Kidney (tissue), 14 donors: Measurements from ENCODE around the gene TBK1. TPM values are rescaled to one million over a fixed set of nuclear protein-coding genes. Genes with fewer than 3 reads are reported as not detected.

Experiments
- DNase-seq, 5 donors: peaks; one replicate each; pipeline ENCODE4 v3.0.0-alpha.2; 2013 to 2020
- FAIRE-seq: peaks from 2 replicates; lab custom pipeline; 2012; peaks lifted over from hg19 to GRCh38; lab: Jason Lieb, UNC
- H3K27ac ChIP-seq, 2 donors: one replicate each; pipeline ENCODE4 v1.7.0; 2013; ENCODE audit warnings: low read depth in 2 of 2, low read length in 2 of 2, inconsistent platforms in 1 of 2
- H3K27me3 ChIP-seq: one replicate; pipeline ENCODE4 v1.7.1; 2013; ENCODE audit warnings: low read length, inconsistent platforms; ENCODE audit not compliant: control insufficient read depth, insufficient read depth
- H3K36me3 ChIP-seq, 3 donors: one replicate each; pipeline versions ENCODE4 v1.7.0 to v1.7.1; 2013; ENCODE audit warnings: low read length in 3 of 3, control low read depth in 1 of 3, inconsistent platforms in 1 of 3; ENCODE audit not compliant: insufficient read depth in 3 of 3, control insufficient read depth in 2 of 3
- H3K4me1 ChIP-seq, 3 donors: one replicate each; pipeline versions ENCODE4 v1.7.0 to v1.7.1; 2013; ENCODE audit warnings: low read length in 3 of 3, inconsistent platforms in 1 of 3, low read depth in 1 of 3; ENCODE audit not compliant: control insufficient read depth in 2 of 3, insufficient read depth in 2 of 3
- H3K4me3 ChIP-seq, 3 donors: one replicate each; pipeline versions ENCODE4 v1.7.0 to v1.8.1; 2013; ENCODE audit warnings: low read length in 3 of 3, control low read depth in 1 of 3, inconsistent platforms in 1 of 3
- H3K9ac ChIP-seq, 3 donors: one replicate each; pipeline versions ENCODE4 v1.7.0 to v1.7.1; 2013; ENCODE audit warnings: low read length in 3 of 3, control low read depth in 1 of 3, inconsistent platforms in 1 of 3
- H3K9me3 ChIP-seq, 3 donors: one replicate each; pipeline versions ENCODE4 v1.7.0 to v1.7.1; 2013; ENCODE audit warnings: low read length in 3 of 3, control low read depth in 1 of 3, inconsistent platforms in 1 of 3; ENCODE audit not compliant: control insufficient read depth in 2 of 3, insufficient read depth in 1 of 3
- CTCF ChIP-seq: IDR thresholded peaks from 3 replicates; pipeline ENCODE4 v1.5.1; 2012; ENCODE audit warnings: mild to moderate bottlenecking, moderate library complexity, borderline replicate concordance; ENCODE audit not compliant: insufficient read depth; ENCODE audit errors: extremely low read depth
- intact Hi-C: fragments of 100-400 bp; cut with DNase I; formaldehyde crosslinking; loops from one replicate; pipeline ENCODE4 v1.11.1; 2022
- polyA plus RNA-seq: library from polyadenylated mRNA; stranded (reverse); fragments of 350-450 nt; fragmentation: Illumina TruSeq; extraction: RNeasy Lipid Tissue Mini Kit (QIAGEN cat#74804); gene quantifications from one replicate; pipeline ENCODE4 v1.2.3, GENCODE V29; 2014; ENCODE audit warnings: low read depth, low replicate concordance; ENCODE audit not compliant: insufficient read depth
- total RNA-seq: library from RNA; stranded (reverse); fragmentation: NEBNext Ultra II Directional; extraction: Animal tissue kit (Norgen Biotek cat#: 25700); gene quantifications from one replicate; pipeline ENCODE4 v1.2.1, GENCODE V29; 2021
- donor health status: control.
- donor health status: control.
- donor health status: control.
- donor health status: control.
- donor health status: control.
- donor health status: DM: yes; HTN: yes; CAD: no.
- donor health status: Normal renal cell carcinoma (clear cell type).

Gene TBK1
- total and polyA plus RNA-seq, 2 donors from 2014 or later: 9.7 to 21.7 TPM

GRCh38 chr12:64457923-64458322 is 6.0 kb downstream of the TBK1 start:
- no peaks in the 10 kb centered on the region for H3K9me3 ChIP-seq
- FAIRE-seq (no peak), DNase-seq (no peak)
- H3K9ac ChIP-seq: no peak overlapping the region
- no peak for TF ChIP-seq CTCF
- H3K4me1 ChIP-seq: peaks cover 3 to 11% (median 7%) of the 10 kb centered on the region in 3 donors
- H3K36me3 ChIP-seq: peaks cover 0 to 5% (median 0%) of the 10 kb centered on the region in 3 donors
- H3K27ac ChIP-seq: no peak overlapping the region
- no peak overlapping the region for H3K4me3 ChIP-seq
- no peaks in the 10 kb centered on the region for H3K27me3 ChIP-seq
- intact Hi-C loops: no loop called here

DNA sequence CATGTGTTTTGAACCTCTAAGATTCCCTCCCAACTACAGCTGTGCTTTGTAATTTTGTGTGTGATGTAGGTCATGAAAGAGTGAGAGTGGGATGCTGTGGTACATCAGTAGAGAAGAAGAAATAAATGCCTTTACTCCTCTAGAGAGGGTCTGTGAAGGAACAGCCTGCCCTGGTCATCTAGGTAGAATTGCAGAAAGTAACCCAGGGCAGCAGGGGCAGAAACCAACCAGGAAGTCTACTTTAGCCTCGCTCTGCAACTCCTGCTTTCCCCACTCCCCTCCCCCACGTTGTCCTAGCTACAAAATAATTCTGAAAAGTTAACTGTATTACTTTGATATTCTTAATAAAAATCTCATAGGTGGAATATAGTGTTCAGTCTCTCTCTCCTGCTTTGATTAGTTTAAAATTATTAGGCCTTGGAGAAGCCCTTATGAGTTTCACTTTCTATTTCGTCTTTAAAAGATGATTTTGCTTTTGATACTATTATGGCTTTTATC is 7.5 kb downstream of the TBK1 start:
- intact Hi-C loops: no loop called here
- Histone ChIP-seq H3K27ac (peak overlapping the region in 1 of 2 donors; percentile 40), H3K27me3 (no peaks in the 10 kb centered on the region), H3K36me3 (peaks cover 0 to 5% (median under 1%) of the 10 kb centered on the region in 3 donors), H3K4me3 (peak overlapping the region in 2 of 3 donors; percentile 35 to 39), H3K4me1 (peaks cover 0 to 9% (median 7%) of the 10 kb centered on the region in 3 donors), H3K9ac (peak overlapping the region in 1 of 3 donors; percentile 43), H3K9me3 (no peaks in the 10 kb centered on the region)
- no peak for TF ChIP-seq CTCF
- FAIRE-seq (no peak), DNase-seq (no peak)

- FAIRE-seq: no peak
- DNase-seq: peak in 1 of 5 donors; percentile 12
- peak overlapping the region in 1 of 3 donors; percentile 10 for H3K9ac ChIP-seq
- no peaks in the 10 kb centered on the region for H3K27me3 ChIP-seq
- no peak overlapping the region for H3K4me3 ChIP-seq
- intact Hi-C loops: no loop called here
- H3K36me3 ChIP-seq: peaks cover 0 to 15% (median 7%) of the 10 kb centered on the region in 3 donors
- peaks cover 0 to 9% (median 7%) of the 10 kb centered on the region in 3 donors for H3K4me1 ChIP-seq
- no peaks in the 10 kb centered on the region for H3K9me3 ChIP-seq
- no peak overlapping the region for H3K27ac ChIP-seq
- TF ChIP-seq CTCF: no peak
These were observed 9.9 kb downstream of the TBK1 start for GRCh38 chr12:64461634-64462414.
